HL-60 (cell line): ENCODE data around the gene VIPR2.

Experiments used
- CTCF ChIP-seq: IDR thresholded peaks from one replicate; pipeline ENCODE4 v1.5.1; 2011; ENCODE audit warnings: low read length, control low read depth, inconsistent platforms; ENCODE audit not compliant: insufficient read depth
- POLR2AphosphoS5 ChIP-seq: IDR thresholded peaks from 2 replicates; pipeline ENCODE4 v1.6.1; 2012; ENCODE audit warnings: low read depth

GRCh38 chr7:158999496-158999895, 145.2 kb downstream of the VIPR2 start:
- TF ChIP-seq CTCF (no peak), POLR2AphosphoS5 (no peak)
